ENCODE results near the gene SLC6A17.
A peak's percentile ranks its signal among the peaks of the same experiment; 100 is the strongest.

Gene SLC6A17

GRCh38 chr1:110243146-110243545, 92.9 kb downstream of the SLC6A17 start:
- DNase-seq: no peak

GRCh38 chr1:110243574-110243973, 93.3 kb downstream of the SLC6A17 start:
- peak; percentile 49 for DNase-seq

- no peak for DNase-seq
Observed at GRCh38 chr1:110245876-110246620, 95.8 kb downstream of the SLC6A17 start.

GRCh38 chr1:110248746-110249145, 98.5 kb downstream of the SLC6A17 start:
- no peak for DNase-seq

GRCh38 chr1:110249256-110249655, 99.0 kb downstream of the SLC6A17 start:
- no peak for DNase-seq

GRCh38 chr1:110250008-110250407, 99.7 kb downstream of the SLC6A17 start:
- DNase-seq: peak; percentile 37

GRCh38 chr1:110250749-110251148, 100.5 kb downstream of the SLC6A17 start:
- no peak for DNase-seq

All from retina (tissue), 1 donor.